Kidney epithelial cell (primary cell): Measurements from ENCODE around the gene DLST. TPM values are rescaled to one million over a fixed set of nuclear protein-coding genes. Genes with fewer than 3 reads are reported as not detected.

Source experiments
- DNase-seq: peaks from one replicate; pipeline ENCODE4 v3.0.0-alpha.2; 2010; ENCODE audit warnings: low read depth
- H3K27me3 ChIP-seq: 2 replicates; pipeline ENCODE4 v1.6.0; 2011; ENCODE audit warnings: low read length; ENCODE audit not compliant: control insufficient read depth, insufficient read depth
- H3K36me3 ChIP-seq: 2 replicates; pipeline ENCODE4 v1.5.1; 2011; ENCODE audit warnings: low read length; ENCODE audit not compliant: control insufficient read depth, insufficient read depth
- H3K4me3 ChIP-seq: 2 replicates; pipeline ENCODE4 v1.5.1; 2011; ENCODE audit warnings: low read depth, mild to moderate bottlenecking, control low read depth, low read length
- CTCF ChIP-seq: IDR thresholded peaks from 2 replicates; pipeline ENCODE4 v1.5.1; 2011; ENCODE audit warnings: mild to moderate bottlenecking, moderate library complexity, low read length, control low read depth, inconsistent platforms; ENCODE audit not compliant: insufficient read depth, poor library complexity, severe bottlenecking
- total RNA-seq: library from RNA; depleted of rRNA; stranded (reverse); fragments of >200 nt; gene quantifications from 2 replicates; pipeline ENCODE4 v1.2.3, GENCODE V29; 2015

The DLST gene
- total RNA-seq, 1 donor from 2014 or later, result 84.1 TPM

DNA sequence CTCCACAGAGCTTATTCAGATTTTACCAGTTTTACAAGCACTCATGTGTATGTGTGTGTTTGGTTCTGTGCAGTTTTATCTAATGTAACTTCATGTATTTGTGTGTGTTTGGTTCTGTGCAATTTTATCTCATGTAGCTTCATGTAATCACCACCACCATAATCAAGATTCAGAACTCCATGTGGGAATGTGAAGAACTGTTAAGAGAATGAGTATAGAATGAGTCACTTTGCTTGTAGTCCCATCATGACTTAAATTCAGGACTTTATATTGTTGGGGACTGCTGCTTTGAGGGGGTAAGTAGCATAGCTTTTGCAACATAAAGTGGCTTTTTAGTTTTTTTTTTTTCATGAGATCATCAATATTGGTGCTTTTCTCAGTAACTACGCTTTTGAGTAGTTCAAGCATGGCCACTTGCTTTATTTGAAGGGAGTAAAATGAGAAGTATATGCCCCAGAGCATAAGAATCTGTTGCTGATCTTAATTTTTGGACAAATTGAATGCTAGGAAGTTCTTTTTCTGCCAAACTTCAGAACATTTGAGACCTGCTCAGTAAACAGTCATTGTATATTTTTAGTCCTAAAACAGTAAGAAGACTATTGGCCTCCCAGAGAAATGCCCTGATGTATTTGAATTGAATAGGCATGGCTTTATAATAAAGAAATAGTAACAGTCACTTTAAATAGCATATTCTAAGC lies 34.6 kb upstream of the DLST start:
- H3K4me3 ChIP-seq, result no peak overlapping the region
- no peak for DNase-seq
- TF ChIP-seq CTCF, result no peak
- H3K27me3 ChIP-seq, result no peaks in the 10 kb centered on the region
- H3K36me3 ChIP-seq, result no peaks in the 10 kb centered on the region

- Histone ChIP-seq H3K4me3 (no peak overlapping the region), H3K27me3 (no peaks in the 10 kb centered on the region), H3K36me3 (no peaks in the 10 kb centered on the region)
- TF ChIP-seq CTCF, result no peak
- DNase-seq, result no peak
Measured at GRCh38 chr14:74848768-74849167, 32.9 kb upstream of the DLST start.

- H3K36me3 ChIP-seq, result no peaks in the 10 kb centered on the region
- no peaks in the 10 kb centered on the region for H3K27me3 ChIP-seq
- H3K4me3 ChIP-seq, result no peak overlapping the region
- DNase-seq, result peak; percentile 5
- no peak for TF ChIP-seq CTCF
Measured at GRCh38 chr14:74852922-74853530, 28.7 kb upstream of the DLST start.

GRCh38 chr14:74853581-74853980 lies 28.1 kb upstream of the DLST start:
- no peak for TF ChIP-seq CTCF
- DNase-seq, result no peak
- Histone ChIP-seq H3K27me3 (no peaks in the 10 kb centered on the region), H3K4me3 (no peak overlapping the region), H3K36me3 (no peaks in the 10 kb centered on the region)

GRCh38 chr14:74855021-74855420 lies 26.7 kb upstream of the DLST start:
- TF ChIP-seq CTCF, result no peak
- Histone ChIP-seq H3K4me3 (no peak overlapping the region), H3K27me3 (peaks cover 4% of the 10 kb centered on the region), H3K36me3 (no peaks in the 10 kb centered on the region)
- no peak for DNase-seq

DNA sequence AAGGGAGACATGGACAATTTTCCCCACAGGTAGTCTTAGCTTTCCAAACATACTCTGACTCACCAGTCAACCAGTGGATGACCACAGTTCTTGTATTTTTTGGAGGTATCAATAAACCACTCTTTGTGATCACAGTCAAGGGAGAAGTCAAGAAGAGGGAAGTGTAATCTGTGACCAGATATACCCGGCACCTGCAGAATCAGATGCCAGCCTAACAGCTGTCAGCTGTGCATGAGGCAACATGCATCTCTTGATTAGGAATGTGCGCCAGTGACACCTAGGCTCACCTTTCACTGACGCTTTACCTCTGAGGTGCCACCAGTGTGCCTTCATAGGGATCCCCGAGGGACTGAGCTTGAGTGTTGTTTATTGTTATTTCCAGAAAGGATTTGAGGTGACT lies 25.8 kb upstream of the DLST start:
- no peak overlapping the region for H3K4me3 ChIP-seq
- no peaks in the 10 kb centered on the region for H3K36me3 ChIP-seq
- TF ChIP-seq CTCF, result no peak
- no peak for DNase-seq
- H3K27me3 ChIP-seq, result peaks cover 4% of the 10 kb centered on the region
